Keratinocyte (primary cell): ENCODE data around the gene EIF5A2. TPM values are rescaled to one million over a fixed set of nuclear protein-coding genes. Genes with fewer than 3 reads are reported as not detected.

Experiments used
- DNase-seq: peaks from one replicate; pipeline ENCODE4 v3.0.0-alpha.2; 2011; ENCODE audit warnings: low read depth, missing footprints, low spot score
- FAIRE-seq: peaks from 2 replicates; lab custom pipeline; 2011; peaks lifted over from hg19 to GRCh38; lab: Jason Lieb, UNC
- H2AFZ ChIP-seq: 2 replicates; pipeline ENCODE4 v1.6.0; 2012; ENCODE audit warnings: low read length, control low read depth, inconsistent platforms; ENCODE audit not compliant: control insufficient read depth
- H3K27ac ChIP-seq: 2 replicates; pipeline ENCODE4 v1.5.1; 2011; ENCODE audit warnings: low read length; ENCODE audit not compliant: control insufficient read depth, insufficient read depth
- H3K27me3 ChIP-seq: 3 replicates; pipeline ENCODE4 v1.6.0; 2011; ENCODE audit warnings: low read length; ENCODE audit not compliant: control insufficient read depth, insufficient read depth; ENCODE audit errors: extremely low read depth
- H3K36me3 ChIP-seq, 2 experiments: 2 replicates in 1 of 2; 3 replicates in 1 of 2; pipeline ENCODE4 v1.5.1; 2011; ENCODE audit warnings: low read length in 2 of 2, mild to moderate bottlenecking in 1 of 2; ENCODE audit not compliant: control insufficient read depth in 2 of 2, insufficient read depth in 2 of 2; ENCODE audit errors: extremely low read depth in 1 of 2
- H3K4me1 ChIP-seq: 3 replicates; pipeline ENCODE4 v1.5.1; 2011; ENCODE audit warnings: low read length; ENCODE audit not compliant: control insufficient read depth, insufficient read depth; ENCODE audit errors: extremely low read depth
- H3K4me2 ChIP-seq: 3 replicates; pipeline ENCODE4 v1.6.0; 2011; ENCODE audit warnings: low read depth, low read length; ENCODE audit not compliant: control insufficient read depth, insufficient read depth; ENCODE audit errors: extremely low read depth
- H3K4me3 ChIP-seq, 3 experiments: fragments of 200-600 bp in 1 of 3; sonication (generic) in 1 of 3; 2 replicates in 2 of 3; 3 replicates in 1 of 3; pipeline ENCODE4 v1.5.1; 2011 to 2016; ENCODE audit warnings: low read length in 3 of 3, mild to moderate bottlenecking in 3 of 3, control low read depth in 2 of 3, inconsistent platforms in 1 of 3, low read depth in 1 of 3, mixed read lengths in 1 of 3, mixed run types in 1 of 3, moderate library complexity in 1 of 3; ENCODE audit not compliant: control insufficient read depth in 2 of 3, insufficient read depth in 2 of 3; ENCODE audit errors: extremely low read depth in 1 of 3
- H3K79me2 ChIP-seq: 2 replicates; pipeline ENCODE4 v1.6.0; 2012; ENCODE audit warnings: low read length; ENCODE audit not compliant: control insufficient read depth, insufficient read depth
- H3K9ac ChIP-seq: 3 replicates; pipeline ENCODE4 v1.6.0; 2011; ENCODE audit warnings: low read length; ENCODE audit not compliant: control insufficient read depth, insufficient read depth; ENCODE audit errors: extremely low read depth
- H3K9me1 ChIP-seq: 3 replicates; pipeline ENCODE4 v1.6.0; 2011; ENCODE audit warnings: low read length; ENCODE audit not compliant: control insufficient read depth, insufficient read depth; ENCODE audit errors: extremely low read depth
- H3K9me3 ChIP-seq: 2 replicates; pipeline ENCODE4 v1.5.1; 2012; ENCODE audit warnings: low read depth, low read length; ENCODE audit not compliant: control insufficient read depth
- H4K20me1 ChIP-seq: 3 replicates; pipeline ENCODE4 v1.6.0; 2011; ENCODE audit warnings: low read length; ENCODE audit not compliant: control insufficient read depth, insufficient read depth; ENCODE audit errors: extremely low read depth
- CTCF ChIP-seq, 3 experiments: IDR thresholded peaks in 1 of 3; conservative IDR thresholded peaks in 1 of 3; optimal IDR thresholded peaks in 1 of 3; 2 replicates in 2 of 3; 3 replicates in 1 of 3; pipeline versions ENCODE3 to v1.5.1; 2011; ENCODE audit warnings: low read length in 3 of 3, mild to moderate bottlenecking in 3 of 3, moderate library complexity in 2 of 3, control low read depth in 1 of 3, inconsistent platforms in 1 of 3; ENCODE audit not compliant: insufficient read depth in 2 of 3; ENCODE audit errors: extremely low read depth in 1 of 3
- EZH2 ChIP-seq: IDR thresholded peaks from one replicate; pipeline ENCODE4 v1.6.1; 2012; ENCODE audit warnings: inconsistent platforms, mild to moderate bottlenecking, low read length, moderate library complexity
- dilution Hi-C: fragments of 300-500 bp; cut with MboI; formaldehyde crosslinking; loops from one replicate; pipeline ENCODE4 v1.7.0; 2020; ENCODE audit warnings: low sequenced_read_pairs; ENCODE audit not compliant: extremely low pct_ligation_motif_present
- polyA plus RNA-seq, 5 experiments: library from polyadenylated mRNA; depleted of rRNA in 3 of 5; stranded (reverse) in 3 of 5; stranded (forward) in 1 of 5; unstranded in 1 of 5; fragments of >200 nt; gene quantifications; 1 replicate in 1 of 5; 2 replicates in 3 of 5; 3 replicates in 1 of 5; pipeline versions ENCODE4 v1.2.1 to v1.2.3, GENCODE V29; 2011 to 2012; ENCODE audit warnings: missing spikeins in 2 of 5, low read depth in 1 of 5, low replicate concordance in 1 of 5

EIF5A2 gene
- polyA plus RNA-seq, 1 donor (not counting 4 experiments of a cell fraction or from before 2014, with no cell fraction given), result 19.2 TPM

DNA sequence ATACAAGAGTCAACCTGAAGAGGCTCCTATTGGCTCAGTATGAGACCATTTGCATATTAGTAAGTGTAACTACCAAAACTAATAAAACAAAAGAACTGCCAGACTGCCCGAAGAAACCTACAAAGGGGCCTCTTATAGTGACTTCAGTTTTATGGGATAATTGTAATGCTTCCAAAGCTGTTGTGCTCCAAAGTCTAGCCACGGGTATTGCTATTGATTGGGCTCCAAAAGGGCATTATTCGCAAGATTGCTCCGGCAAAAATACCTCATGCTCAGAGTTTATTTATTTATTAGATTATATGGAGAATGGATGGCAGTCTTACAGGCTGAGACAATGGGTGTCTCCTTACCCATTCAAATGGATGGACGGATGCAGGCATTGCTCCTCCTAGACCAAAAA, 49.8 kb downstream of the EIF5A2 start:
- H3K27me3 ChIP-seq, result no peaks in the 10 kb centered on the region
- no peak overlapping the region for H3K9ac ChIP-seq
- no peaks in the 10 kb centered on the region for H3K9me1 ChIP-seq
- H4K20me1 ChIP-seq, result no peaks in the 10 kb centered on the region
- no peak overlapping the region for H3K27ac ChIP-seq
- dilution Hi-C loops, result loop anchor here (10.0 kb wide), 1 partner anchor 434 kb away; no protein-coding TSS in a partner anchor
- H3K36me3 ChIP-seq, result no peaks in the 10 kb centered on the region
- TF ChIP-seq EZH2, result no peak
- TF ChIP-seq CTCF (optimal IDR thresholded peaks at IDR 0.05 in 1 of 3, IDR thresholded peaks at IDR 0.05 in 1 of 3, conservative IDR thresholded peaks at IDR 0.05 in 1 of 3; ENCODE audit: extremely low read depth in 1 of 3, insufficient read depth in 2 of 3, low read length in 3 of 3), result no peak
- H3K4me1 ChIP-seq, result no peaks in the 10 kb centered on the region
- FAIRE-seq (no peak), DNase-seq (no peak)
- H3K4me2 ChIP-seq, result no peak overlapping the region
- no peaks in the 10 kb centered on the region for H3K79me2 ChIP-seq
- no peak overlapping the region for H2AFZ ChIP-seq
- no peaks in the 10 kb centered on the region for H3K9me3 ChIP-seq
- H3K4me3 ChIP-seq, result no peak overlapping the region

DNA sequence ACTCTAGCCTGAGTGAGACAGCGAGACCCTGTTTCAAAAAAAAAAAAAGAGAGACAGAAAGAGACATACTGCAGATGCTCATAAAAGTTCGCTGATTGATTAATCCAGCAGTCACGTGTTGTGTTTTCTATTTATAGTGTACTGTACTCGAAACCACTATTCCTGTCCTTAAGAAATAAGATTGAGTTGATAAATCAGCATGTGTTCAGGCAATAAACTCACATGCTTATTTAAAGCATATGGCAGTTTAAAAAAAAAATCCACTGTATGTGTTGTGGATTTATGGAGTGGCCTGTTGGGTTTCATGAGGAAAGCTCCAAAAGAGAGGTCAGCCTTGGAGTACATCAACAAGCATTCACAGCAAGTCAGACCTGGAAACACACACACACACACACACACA, 56.1 kb downstream of the EIF5A2 start:
- H2AFZ ChIP-seq, result no peak overlapping the region
- H3K36me3 ChIP-seq, result no peaks in the 10 kb centered on the region
- H3K4me2 ChIP-seq, result no peak overlapping the region
- no peaks in the 10 kb centered on the region for H3K4me1 ChIP-seq
- no peaks in the 10 kb centered on the region for H3K27me3 ChIP-seq
- H3K9me3 ChIP-seq, result no peaks in the 10 kb centered on the region
- DNase-seq (no peak), FAIRE-seq (no peak)
- H3K9ac ChIP-seq, result no peak overlapping the region
- dilution Hi-C loops, result loop anchor here (10.0 kb wide), 1 partner anchor 428 kb away; no protein-coding TSS in a partner anchor
- no peak overlapping the region for H3K27ac ChIP-seq
- H3K9me1 ChIP-seq, result no peaks in the 10 kb centered on the region
- no peak overlapping the region for H3K4me3 ChIP-seq
- no peaks in the 10 kb centered on the region for H3K79me2 ChIP-seq
- TF ChIP-seq EZH2, result no peak
- TF ChIP-seq CTCF (optimal IDR thresholded peaks at IDR 0.05 in 1 of 3, IDR thresholded peaks at IDR 0.05 in 1 of 3, conservative IDR thresholded peaks at IDR 0.05 in 1 of 3; ENCODE audit: extremely low read depth in 1 of 3, insufficient read depth in 2 of 3, low read length in 3 of 3), result no peak
- H4K20me1 ChIP-seq, result no peaks in the 10 kb centered on the region
